HG03571 (cell line): ENCODE data around the gene KDM2B.

Experiments used
- ATAC-seq: cut with Tn5 transposase; IDR thresholded peaks from one replicate; pipeline ENCODE4 v1.9.1; 2021; ENCODE audit not compliant: unreplicated experiment

Gene KDM2B

DNA sequence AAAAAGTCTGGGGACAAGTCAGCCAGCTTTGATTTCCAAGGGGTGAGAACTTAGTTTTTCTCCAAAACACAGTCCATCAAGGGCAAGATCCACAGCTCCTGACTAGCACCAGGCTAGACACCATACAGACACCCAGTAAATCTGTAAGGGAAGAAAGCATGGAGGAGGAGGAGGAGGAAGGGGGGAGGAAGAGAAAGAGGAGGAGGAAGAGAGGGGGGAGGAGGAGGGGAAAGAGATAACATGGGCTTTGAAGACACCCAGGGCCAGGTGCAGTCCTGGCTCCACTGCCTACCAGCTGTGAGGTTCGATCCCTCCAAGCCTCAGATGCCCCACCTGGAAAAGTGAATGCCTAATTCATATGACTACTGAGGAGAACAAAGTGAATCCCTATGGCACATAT, 18.3 kb downstream of the KDM2B start:
- ATAC-seq: no peak

DNA sequence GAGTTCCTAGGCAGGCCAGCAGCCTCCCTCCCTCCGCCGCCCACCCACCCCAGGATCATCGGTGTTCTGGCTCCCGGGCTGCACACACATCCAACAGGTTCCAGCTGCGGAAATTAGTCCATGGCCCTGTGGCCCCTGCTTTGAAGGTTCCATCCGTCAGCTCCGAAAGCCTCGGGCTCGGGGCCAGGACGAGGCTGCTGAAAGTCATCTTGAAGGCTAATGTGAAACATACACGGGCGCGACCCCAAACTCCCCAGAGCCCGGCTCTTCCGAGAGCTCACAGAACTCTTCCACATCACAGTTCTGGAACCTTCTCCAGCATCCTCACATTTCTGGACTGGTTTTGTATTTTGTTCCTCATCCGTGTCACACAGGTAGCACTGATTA, 19.8 kb downstream of the KDM2B start:
- no peak for ATAC-seq

DNA sequence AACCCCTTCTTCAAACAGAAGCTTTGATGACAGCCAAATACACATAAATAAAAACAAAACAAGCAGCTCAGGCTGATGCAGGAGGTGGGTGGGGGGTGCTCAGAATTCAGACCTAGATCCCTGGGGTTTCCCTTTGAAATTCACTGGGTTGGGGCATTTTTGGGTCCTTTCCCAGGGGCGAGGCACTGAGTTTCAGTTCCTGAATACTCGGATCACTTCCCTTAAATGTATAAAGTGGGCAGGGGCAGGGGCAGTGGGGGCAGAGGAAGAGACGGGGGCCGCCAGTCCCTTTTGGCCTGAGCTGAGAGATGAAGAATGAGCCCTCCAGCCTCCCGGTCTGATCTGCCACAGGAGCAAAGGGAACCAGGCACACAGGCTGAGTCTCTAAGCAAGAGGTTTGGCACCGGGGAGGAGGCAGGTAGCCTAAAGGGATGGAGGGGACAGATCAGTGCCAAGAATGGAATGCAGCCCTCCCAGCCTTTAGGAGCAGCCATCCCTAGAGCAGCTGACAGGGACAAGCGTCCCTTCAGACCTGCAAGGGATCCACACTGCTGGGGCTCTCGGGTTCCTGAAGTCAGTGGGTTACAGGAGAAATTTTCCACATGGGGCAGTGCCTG, 20.3 kb downstream of the KDM2B start:
- ATAC-seq: no peak

DNA sequence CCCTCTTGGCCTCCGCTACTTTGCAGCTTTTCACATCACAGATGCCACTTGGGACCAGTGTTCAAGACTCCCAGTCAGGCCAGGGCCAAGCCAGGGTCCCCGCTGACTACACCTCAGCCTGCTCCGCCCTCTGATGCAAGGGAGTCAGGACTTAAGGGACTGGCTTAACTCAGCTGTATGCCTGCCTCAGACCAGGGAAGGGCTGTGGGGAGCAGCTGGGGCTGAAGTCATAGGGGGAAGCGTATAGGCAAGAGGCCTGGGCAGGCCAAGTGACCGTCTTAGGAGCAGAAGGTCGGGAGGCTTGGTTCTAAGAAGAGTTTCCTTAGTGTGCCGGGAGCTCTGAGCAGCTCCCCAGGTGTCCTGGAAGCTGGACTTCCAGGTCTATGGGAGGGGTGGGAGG, 21.9 kb downstream of the KDM2B start:
- no peak for ATAC-seq

DNA sequence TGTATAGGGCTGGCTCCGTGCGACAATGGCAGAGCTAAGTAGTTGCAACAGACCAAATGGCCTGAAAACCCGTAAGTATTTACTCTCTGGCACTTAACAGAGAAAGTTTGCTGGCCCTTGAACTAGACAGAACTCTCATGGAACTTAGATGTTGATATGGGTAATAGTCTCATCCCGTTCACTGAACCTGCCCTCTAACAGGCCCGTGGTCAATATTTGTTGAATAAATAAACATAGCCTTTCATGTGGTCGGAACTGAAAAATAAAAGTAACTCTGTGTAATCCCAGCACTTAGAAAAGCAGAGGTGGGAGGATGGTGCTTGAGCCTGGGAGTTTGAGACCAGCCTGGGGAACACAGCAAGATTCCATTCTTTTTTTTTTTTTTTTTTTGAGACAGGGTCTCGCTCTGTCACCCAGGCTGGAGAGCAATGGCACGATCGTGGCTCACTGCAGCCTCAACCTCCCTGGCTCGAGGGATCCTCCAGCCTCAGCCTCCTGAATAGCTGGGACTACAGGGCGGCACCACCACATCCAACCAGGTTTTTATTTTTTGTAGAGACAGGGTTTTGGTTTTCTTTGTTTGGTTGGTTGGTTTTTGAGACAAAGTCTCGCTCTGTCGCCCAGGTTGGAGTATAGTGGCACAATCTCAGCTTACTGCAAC, 29.7 kb downstream of the KDM2B start:
- ATAC-seq: no peak

DNA sequence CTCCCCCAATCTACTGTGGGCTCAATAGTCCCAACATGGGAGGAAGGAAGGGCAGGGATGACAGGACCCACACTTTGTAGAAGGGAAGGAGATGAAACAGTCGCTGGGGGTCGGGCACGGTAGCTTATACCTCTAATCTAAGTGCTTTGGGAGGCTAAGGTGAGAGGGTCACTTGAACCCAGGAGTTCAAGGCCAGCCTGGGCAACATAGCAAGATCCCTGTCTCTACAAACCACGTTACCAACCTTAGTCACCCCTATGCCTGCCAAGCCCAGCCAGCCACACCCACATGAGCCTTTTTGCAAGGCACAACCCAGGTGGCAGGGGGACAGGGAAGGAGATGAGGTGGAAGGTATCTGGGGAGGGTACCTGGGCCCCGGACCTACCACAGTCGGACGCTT, 31.7 kb downstream of the KDM2B start:
- no peak for ATAC-seq

DNA sequence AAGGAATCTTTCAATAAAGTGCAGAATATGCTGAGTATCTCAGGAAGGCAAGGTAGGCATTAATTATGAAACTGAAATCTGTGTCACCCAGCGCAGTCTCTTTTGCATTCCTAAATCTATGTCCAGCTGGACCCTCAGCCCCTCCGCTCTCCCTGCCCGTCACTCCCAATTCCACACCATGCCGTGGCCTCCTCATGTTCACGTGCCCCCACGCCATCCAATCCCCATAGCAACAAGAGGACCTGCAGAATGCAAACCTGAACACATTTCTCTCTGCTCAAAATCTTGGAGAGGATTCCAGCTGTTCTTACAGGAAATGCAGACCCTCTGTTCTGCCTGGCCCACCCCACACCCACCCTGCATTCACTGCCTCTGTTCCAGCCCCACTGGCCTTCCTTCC, 35.3 kb downstream of the KDM2B start:
- ATAC-seq: no peak

DNA sequence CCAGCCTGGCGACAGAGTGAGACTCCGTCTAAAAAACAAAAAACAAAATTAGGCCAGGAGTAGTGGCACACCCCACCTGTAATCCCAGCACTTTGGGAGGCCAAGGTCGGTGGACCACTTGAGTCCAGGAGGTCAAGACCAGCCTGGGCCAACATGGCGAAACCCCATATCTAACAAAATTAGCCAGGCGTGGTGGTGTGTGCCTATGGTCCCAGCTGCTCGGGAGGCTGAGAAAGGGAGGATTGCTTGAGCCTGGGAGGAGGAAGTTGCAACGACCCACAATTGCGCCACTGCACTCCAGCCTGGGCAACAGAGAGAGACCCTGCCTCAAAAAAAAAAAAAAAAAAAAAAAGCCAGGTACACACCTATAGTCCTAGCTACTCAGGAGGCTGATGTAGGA, 37.0 kb downstream of the KDM2B start:
- no peak for ATAC-seq

DNA sequence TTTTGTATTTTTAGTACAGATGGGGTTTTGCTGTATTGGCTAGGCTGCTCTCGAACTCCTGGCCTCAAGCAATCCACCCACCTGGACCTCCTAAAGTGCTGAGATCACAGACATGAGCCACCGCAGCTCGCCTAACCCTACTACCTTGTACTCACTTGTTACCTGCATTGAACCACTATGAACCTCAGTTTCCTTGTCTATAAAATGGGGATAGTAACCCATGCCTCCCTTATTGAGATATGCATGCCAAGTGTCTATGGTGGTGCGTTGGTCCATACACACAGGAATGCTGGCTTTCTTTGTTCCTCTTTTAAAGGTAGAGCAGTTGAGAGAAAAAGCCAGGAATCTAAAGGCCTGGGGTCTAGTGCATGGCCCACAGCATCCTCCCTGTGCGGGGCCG, 40.9 kb downstream of the KDM2B start:
- ATAC-seq: no peak

DNA sequence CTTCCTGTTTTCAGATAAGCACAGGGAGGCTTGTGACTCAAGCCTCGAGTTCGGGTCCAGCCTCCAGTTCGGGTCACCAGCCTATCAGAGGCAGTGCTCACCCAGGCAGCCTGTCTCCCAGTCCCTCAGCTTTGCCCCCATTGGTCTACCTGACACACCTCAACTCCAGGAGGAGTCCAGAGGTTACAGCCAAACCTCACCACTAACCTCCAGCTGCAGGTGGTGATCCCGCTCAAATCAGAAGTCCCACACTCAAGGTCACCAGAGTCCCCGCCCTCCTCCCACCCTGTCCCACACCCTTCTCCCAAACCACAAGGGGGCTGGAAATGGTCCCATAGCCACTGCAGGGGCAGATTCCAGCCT, 42.1 kb downstream of the KDM2B start:
- no peak for ATAC-seq

DNA sequence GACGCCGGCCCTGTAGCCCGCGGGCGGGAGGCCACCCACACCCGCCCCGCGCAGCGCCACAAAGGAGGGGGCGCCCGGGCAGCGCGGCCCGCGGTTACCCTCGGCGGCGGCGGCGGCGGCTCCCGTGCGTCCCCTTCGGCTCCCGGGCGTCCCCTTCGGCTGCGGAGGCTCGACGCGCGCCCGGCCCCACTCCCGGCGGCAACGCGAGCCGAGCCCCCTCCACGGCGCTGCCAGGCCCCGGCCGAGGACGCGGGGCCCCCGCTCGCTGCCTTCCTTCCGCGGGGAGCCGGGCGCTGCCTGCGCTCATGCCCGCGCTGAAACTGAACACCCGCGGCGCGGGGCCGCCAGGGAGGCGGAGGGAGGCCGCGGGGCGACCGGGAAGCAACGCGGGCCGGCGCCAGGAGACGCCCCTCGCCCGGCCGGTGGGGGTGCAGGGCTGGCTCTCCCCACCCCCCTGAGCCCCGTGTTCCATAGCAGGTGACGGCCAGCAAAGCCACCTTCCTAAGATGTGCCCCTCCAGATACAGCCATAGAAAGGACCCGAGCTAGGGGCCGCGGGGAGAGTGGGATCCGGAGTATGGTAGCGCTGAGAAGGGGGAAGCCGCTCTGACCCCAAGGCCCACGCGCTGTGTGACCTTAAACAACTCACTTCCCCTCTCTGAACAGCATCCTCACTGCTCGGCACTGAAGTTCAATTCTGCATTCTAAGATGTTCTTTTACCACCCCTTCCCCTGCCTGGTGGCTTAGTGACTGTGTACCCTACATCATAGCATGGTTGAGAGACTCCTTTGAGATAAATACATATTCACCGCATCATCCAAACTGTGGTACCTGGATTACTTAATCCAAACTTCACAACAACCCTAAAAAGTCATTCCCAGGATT, 42.8 kb downstream of the KDM2B start:
- ATAC-seq: peak; percentile 11

DNA sequence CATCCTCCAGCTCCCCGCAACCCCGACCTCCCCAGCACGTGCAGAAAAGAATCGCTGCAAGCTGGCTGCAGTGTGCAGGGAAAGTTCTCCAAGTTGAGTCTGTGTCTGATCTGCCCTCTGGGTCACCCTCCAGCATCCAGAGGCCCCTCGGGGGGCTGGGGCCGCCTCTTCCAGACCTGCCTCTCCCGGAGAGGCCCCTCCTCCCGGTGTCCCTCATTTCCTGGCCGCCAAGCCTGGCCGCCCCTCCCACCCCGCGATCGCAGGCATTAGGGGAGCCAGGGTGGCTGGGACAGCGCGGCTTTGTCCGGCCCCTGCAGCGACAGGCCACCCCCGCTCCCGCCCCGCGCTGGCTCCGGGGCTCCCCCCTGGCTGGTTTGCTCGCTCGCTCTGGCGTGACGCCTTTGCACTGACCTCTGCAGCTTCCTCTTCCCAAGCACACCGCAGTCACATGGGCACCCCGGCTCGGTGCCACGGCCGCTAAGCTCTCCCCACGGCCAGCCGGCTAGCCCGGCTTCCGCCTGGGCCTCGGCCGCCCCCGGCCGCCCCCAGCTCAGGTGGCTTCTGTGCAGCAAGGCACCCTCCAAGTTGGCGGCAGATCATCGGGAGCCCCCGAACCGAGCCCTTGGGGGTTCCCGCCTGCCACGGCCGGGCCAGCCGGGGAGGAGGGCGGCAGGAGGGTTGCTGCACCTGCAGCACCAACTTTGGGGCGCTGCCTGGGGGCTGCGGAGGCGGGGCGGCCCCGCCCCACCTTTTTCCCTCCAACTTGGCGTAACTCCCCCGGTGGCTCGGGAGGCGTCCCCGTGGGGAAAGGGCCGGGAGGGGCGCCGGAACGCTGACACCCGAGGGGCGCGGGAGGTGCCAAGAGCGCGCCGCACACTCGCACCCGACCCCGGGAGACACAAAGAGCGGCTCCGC, 43.7 kb downstream of the KDM2B start:
- ATAC-seq: peak; percentile 61

DNA sequence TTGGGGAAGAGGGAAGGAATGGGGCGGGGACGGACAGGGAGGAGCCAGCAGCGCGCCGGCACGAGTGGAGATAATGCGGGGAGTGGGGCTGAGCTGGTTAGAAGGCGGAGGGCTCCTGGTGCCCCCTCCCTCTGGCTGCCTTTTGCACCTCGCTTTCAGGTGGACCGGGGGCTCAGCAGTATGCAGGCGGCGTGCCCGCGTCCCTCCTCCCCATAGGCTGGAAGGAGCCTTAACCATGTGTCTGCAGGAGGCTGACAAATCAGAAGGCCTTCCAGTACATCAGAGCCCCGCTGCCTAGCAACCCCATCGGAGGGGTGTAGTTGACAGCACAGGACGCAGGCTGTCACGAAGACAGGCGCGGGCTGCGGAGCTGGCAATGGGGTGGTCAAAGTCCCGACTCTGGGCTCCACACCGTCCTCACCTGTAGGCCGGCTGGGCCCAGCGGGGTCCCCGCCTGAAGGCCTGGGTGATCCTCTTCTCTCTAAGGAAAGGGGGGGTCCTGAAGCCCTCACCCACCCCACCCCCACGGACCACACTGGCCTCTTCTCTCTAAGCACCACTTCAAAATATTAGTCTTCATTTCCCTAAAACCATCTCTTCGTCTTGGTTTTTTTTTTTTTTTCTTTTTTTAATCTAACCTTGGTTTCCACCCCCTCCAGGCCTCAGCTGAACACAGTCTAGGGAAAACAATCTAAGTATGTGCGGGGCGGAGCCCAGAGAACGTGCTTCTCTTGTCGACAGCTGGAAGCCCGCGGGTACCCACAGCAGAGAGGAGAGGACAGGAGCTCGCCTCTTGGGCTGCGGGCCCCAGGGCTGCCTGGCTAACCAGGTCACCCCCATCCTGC, 44.5 kb downstream of the KDM2B start:
- ATAC-seq: peak; percentile 49

DNA sequence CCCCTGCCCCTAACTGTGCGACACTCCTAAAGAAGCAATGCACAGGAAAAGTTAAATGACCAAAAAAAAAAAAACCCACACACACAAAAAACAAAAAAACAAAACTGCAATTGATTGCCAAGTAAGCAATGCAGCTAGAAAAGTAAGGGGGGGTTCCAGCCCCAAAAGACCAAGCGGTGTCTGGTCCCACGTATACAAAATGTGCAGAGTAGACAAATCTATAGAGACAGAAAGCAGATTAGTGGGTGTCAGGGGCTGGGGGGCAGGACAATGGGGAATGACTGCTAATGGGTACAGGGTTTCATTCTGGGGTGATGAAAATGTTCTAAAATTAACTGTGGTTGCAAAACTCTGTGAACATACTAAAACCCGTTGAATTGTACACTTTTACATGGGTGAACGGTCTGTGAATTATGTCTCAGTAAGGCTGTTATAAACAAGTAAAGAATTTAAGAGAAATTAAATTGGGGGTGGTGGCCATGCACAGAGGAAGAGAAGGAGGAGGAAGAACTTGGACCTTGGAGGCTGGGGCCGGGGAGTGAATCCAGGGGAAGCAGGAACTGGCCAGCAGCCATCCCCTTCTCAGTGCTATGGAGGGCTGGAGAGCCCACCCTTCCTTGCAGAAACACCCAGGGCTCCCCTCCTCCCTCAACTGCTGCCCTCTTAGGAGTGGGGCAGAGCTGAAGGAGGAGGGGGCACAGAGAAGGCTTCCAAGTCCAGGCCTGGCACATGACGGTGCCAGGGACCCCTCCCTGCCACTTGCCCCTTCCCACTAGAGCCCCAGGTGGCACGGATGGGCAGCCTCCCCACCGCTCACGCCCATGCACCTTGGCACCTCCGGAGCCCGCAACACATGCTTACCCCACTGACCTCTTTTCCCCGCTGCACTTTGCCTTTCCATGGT, 45.4 kb downstream of the KDM2B start:
- no peak for ATAC-seq

DNA sequence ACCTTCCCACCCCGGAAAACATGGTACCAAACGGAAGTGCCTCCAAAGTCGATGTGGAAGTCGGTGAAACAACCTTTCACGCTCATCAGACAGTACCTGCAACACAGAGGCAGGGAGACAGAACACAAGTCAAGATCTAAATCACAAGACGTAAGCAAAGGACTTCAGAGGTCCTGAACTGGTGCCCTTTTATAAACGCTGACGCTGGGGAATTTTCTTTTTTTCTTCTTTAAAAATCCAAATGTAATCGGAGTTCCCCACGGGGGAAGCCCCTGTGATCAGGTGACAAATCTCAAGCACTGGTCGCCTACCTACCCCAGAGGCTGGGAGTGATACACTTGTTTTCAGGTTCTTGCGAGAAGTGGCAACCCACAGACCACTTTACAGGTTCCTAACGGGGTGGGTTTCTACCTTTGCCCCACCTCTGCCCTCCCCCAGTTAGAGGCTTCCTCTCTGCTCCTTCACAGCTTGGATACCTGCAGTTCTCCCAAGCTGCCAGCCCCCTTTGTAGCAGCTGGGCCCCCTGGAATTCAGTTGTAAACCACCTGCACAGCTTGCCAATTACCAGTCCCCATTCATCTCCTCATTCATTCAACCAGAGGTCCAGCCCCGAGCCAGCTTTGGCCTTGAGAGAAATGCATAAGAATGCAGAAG, 46.2 kb downstream of the KDM2B start:
- no peak for ATAC-seq

DNA sequence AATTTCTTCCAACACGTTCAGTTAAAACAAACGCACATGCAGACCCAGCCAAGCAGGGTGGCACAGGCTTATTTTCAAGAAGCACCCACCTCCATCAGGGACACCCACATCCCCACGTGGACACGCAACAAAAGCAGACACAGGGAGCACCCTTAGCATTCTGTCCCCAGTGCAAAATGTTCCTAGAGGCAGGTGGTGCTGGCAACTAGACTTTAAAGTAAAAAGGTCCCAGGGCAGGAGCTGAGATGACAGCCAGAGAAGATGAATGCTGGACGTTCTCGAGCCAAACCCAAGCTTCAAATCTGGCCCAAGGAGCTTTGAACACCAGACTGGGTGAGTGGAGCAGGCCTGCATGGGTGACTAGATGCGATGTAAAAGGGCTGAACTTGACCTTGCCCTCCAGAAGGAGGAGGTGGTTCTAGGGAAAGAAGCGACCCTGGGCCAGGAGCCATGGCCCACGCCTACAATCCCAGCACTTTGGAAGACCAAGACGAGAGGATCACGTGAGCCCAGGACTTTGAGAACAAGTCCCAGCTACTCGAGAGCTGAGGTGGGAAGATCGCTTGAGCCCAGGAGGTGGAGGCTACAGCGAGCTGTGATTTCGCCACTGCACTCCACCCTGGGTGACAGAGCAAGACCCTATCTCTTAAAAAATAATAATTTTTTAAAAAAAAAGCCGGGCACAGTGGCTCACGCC, 47.3 kb downstream of the KDM2B start:
- ATAC-seq: no peak

DNA sequence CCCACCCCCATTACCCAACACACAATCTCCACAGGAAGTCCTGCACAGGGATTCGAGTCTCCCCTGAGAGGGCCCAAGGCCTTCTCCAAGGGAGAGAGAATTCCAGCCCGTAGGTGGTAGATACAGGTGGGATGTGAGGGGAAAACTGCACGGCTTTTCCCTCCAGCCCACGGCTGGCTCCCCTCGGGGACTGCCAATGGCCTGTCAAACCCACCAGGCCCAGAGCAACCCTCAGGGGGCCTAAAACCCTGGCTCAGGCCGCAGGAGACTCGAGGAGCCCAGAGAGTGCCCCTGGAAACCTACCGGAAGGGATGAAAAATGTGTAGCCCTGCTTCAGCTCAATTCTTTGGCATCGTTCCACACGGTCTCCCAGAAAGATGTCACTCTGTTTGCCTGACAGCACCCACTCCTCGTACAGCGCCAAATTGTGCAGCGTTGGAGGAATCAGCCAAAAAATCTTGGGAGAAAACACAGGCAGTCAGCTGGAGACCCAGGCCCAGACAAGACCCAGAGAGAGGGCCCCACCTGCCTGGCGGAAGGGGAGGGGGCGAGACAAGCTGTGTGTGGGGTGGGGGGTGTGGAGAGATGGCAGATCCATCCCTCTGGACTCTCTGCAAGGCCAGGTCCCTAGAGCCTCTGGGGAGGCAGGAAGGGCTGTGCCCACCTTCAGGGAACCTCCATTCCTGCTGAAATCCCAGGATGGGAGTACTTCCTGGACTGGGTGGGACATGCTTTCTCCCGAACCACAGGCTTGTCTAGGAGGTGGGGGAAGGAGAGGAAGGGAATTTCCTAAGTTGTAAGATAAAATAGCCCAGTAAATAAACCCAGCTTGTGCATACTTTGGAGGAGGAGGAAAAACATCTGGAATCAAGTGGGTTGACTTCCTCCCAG, 48.1 kb downstream of the KDM2B start:
- ATAC-seq: no peak
